Naive thymus-derived CD4-positive, alpha-beta T cell (primary cell): ENCODE results near the gene EPB41L3. TPM values are rescaled to one million over a fixed set of nuclear protein-coding genes. Genes with fewer than 3 reads are reported as not detected.

Experiments used
- ATAC-seq: fragments of 150-1000 bp; cut with Tn5 transposase; 2 replicates; pipeline ENCODE4 v1.10.0; 2021; ENCODE audit warnings: mild to moderate bottlenecking, moderate library complexity
- CTCF ChIA-PET: fragments of 350-600 bp; sonication (Branson Sonifier 250); formaldehyde crosslinking; loops from one replicate; lab custom pipeline; 2021; ENCODE audit warnings: antibody characterized with exemption; lab: Charles Lee
- POLR2A ChIA-PET: fragments of 350-600 bp; sonication (Branson Sonifier 250); formaldehyde crosslinking; loops from one replicate; lab custom pipeline; 2021; ENCODE audit warnings: antibody characterized with exemption, inconsistent platforms; lab: Charles Lee
- DNase-seq, 9 donors: peaks; one replicate each; pipeline versions ENCODE4 v3.0.0 to v3.0.0-alpha.2; 2020 to 2022; ENCODE audit warnings: mixed read lengths in 1 of 9
- H3K27ac ChIP-seq: one replicate; pipeline ENCODE4 v1.7.0; 2013; ENCODE audit warnings: mild to moderate bottlenecking, low read depth, low read length, moderate library complexity
- H3K27me3 ChIP-seq, 2 donors: one replicate each; pipeline ENCODE4 v1.7.0; 2013; ENCODE audit warnings: low read length in 2 of 2, mild to moderate bottlenecking in 2 of 2, moderate library complexity in 2 of 2; ENCODE audit not compliant: control insufficient read depth in 2 of 2, insufficient read depth in 2 of 2
- H3K36me3 ChIP-seq, 3 experiments: 1 replicate in 2 of 3; 2 replicates in 1 of 3; pipeline ENCODE4 v1.7.0; 2013; ENCODE audit warnings: low read length in 3 of 3, mild to moderate bottlenecking in 3 of 3, moderate library complexity in 1 of 3; ENCODE audit not compliant: insufficient read depth in 3 of 3, control insufficient read depth in 2 of 3
- H3K4me1 ChIP-seq, 2 donors: one replicate each; pipeline ENCODE4 v1.7.0; 2013; ENCODE audit warnings: low read length in 2 of 2, mild to moderate bottlenecking in 2 of 2, moderate library complexity in 1 of 2; ENCODE audit not compliant: control insufficient read depth in 2 of 2, insufficient read depth in 2 of 2
- H3K4me3 ChIP-seq: 2 replicates; pipeline ENCODE4 v1.7.0; 2013; ENCODE audit warnings: mild to moderate bottlenecking, low read length
- H3K9me3 ChIP-seq, 3 experiments: 1 replicate in 2 of 3; 2 replicates in 1 of 3; pipeline ENCODE4 v1.7.0; 2013; ENCODE audit warnings: low read length in 3 of 3; ENCODE audit not compliant: control insufficient read depth in 2 of 3
- H3K27ac Mint-ChIP-seq, 9 donors: one replicate each; pipeline ENCODE4 v1.8.0; 2020 to 2022; ENCODE audit warnings: mixed read lengths in 9 of 9, mild to moderate bottlenecking in 8 of 9, moderate library complexity in 5 of 9, inconsistent platforms in 2 of 9
- H3K27me3 Mint-ChIP-seq, 5 donors: one replicate each; pipeline ENCODE4 v1.8.0; 2021 to 2022; ENCODE audit warnings: mixed read lengths in 5 of 5, mild to moderate bottlenecking in 1 of 5
- H3K36me3 Mint-ChIP-seq, 5 donors: one replicate each; pipeline ENCODE4 v1.8.0; 2020 to 2022; ENCODE audit warnings: mixed read lengths in 5 of 5, mild to moderate bottlenecking in 3 of 5, inconsistent platforms in 1 of 5
- H3K4me1 Mint-ChIP-seq, 7 donors: one replicate each; pipeline ENCODE4 v1.8.0; 2020 to 2022; ENCODE audit warnings: mixed read lengths in 7 of 7, mild to moderate bottlenecking in 3 of 7, inconsistent platforms in 1 of 7
- H3K4me3 Mint-ChIP-seq, 10 donors: one replicate each; pipeline ENCODE4 v1.8.0; 2020 to 2022; ENCODE audit warnings: mild to moderate bottlenecking in 10 of 10, mixed read lengths in 10 of 10, moderate library complexity in 6 of 10, inconsistent platforms in 2 of 10
- H3K9me3 Mint-ChIP-seq, 11 donors: one replicate each; pipeline ENCODE4 v1.8.0; 2020 to 2022; ENCODE audit warnings: mixed read lengths in 11 of 11, mild to moderate bottlenecking in 4 of 11, inconsistent platforms in 1 of 11, moderate library complexity in 1 of 11
- intact Hi-C, 2 donors: fragments of 100-400 bp; cut with micrococcal nuclease; formaldehyde crosslinking; loops; one replicate each; pipeline ENCODE4 v1.15.1; 2023
- polyA plus RNA-seq, 2 donors: library from polyadenylated mRNA; unstranded; fragments of 300-500 nt; fragmentation: Illumina TruSeq; gene quantifications; one replicate each; pipeline ENCODE4 v1.2.3, GENCODE V29; 2021
- total RNA-seq, 6 experiments: library from RNA in 5 of 6; stranded (reverse) in 5 of 6; gene quantifications; 1 replicate in 5 of 6; 2 replicates in 1 of 6; pipeline ENCODE4 v1.2.3 and lab custom pipeline; 2021 to 2026

The EPB41L3 gene
- total and polyA plus RNA-seq, 7 experiments from 2014 or later = 1.5 to 35.5 (median 12.5) TPM

GRCh38 chr18:5507756-5508155 lies 36.0 kb downstream of the EPB41L3 start:
- no peak for DNase-seq
- H3K27me3 ChIP-seq = no peaks in the 10 kb centered on the region
- no peaks in the 10 kb centered on the region for H3K4me1 ChIP-seq
- peaks cover 0 to 2% (median 0%) of the 10 kb centered on the region in 11 donors for H3K9me3 Mint-ChIP-seq
- intact Hi-C loops = no loop called here
- H3K27me3 Mint-ChIP-seq = peaks cover 2 to 42% (median 14%) of the 10 kb centered on the region in 5 donors
- ChIA-PET CTCF (no interaction called here), POLR2A (no interaction called here)
- H3K36me3 ChIP-seq = no peaks in the 10 kb centered on the region
- no peak overlapping the region for H3K27ac ChIP-seq
- no peaks in the 10 kb centered on the region for H3K9me3 ChIP-seq
- H3K4me1 Mint-ChIP-seq = peaks cover 0 to 29% (median 8%) of the 10 kb centered on the region in 7 donors
- ATAC-seq = no peak
- H3K36me3 Mint-ChIP-seq = peaks cover 0 to 11% (median 0%) of the 10 kb centered on the region in 5 donors
- H3K27ac Mint-ChIP-seq = no peak overlapping the region
- H3K4me3 Mint-ChIP-seq = no peak overlapping the region
- no peak overlapping the region for H3K4me3 ChIP-seq

GRCh38 chr18:5506174-5506573 lies 37.6 kb downstream of the EPB41L3 start:
- Histone ChIP-seq H3K36me3 (no peaks in the 10 kb centered on the region), H3K4me1 (no peaks in the 10 kb centered on the region), H3K27ac (no peak overlapping the region), H3K9me3 (no peaks in the 10 kb centered on the region), H3K27me3 (no peaks in the 10 kb centered on the region), H3K4me3 (no peak overlapping the region)
- DNase-seq = no peak
- intact Hi-C loops = no loop called here
- Mint-ChIP-seq H3K27ac (no peak overlapping the region), H3K4me1 (peaks cover 0 to 28% (median 8%) of the 10 kb centered on the region in 7 donors), H3K27me3 (peaks cover 4 to 33% (median 18%) of the 10 kb centered on the region in 5 donors), H3K4me3 (no peak overlapping the region), H3K36me3 (peaks cover 0 to 11% (median 0%) of the 10 kb centered on the region in 5 donors), H3K9me3 (peaks cover 0 to 2% (median 0%) of the 10 kb centered on the region in 11 donors)
- no peak for ATAC-seq
- POLR2A ChIA-PET = no interaction called here
- CTCF ChIA-PET = no interaction called here

GRCh38 chr18:5503740-5504139 lies 40.1 kb downstream of the EPB41L3 start:
- Histone ChIP-seq H3K27ac (no peak overlapping the region), H3K9me3 (no peaks in the 10 kb centered on the region), H3K4me3 (no peak overlapping the region), H3K4me1 (no peaks in the 10 kb centered on the region), H3K36me3 (no peaks in the 10 kb centered on the region), H3K27me3 (no peaks in the 10 kb centered on the region)
- no peak overlapping the region for H3K4me3 Mint-ChIP-seq
- H3K4me1 Mint-ChIP-seq = peaks cover 0 to 23% (median 8%) of the 10 kb centered on the region in 7 donors
- intact Hi-C loops = no loop called here
- DNase-seq (no peak), ATAC-seq (no peak)
- H3K9me3 Mint-ChIP-seq = peaks cover 0 to 2% (median 0%) of the 10 kb centered on the region in 11 donors
- ChIA-PET POLR2A (no interaction called here), CTCF (no interaction called here)
- no peak overlapping the region for H3K27ac Mint-ChIP-seq
- peaks cover 4 to 30% (median 18%) of the 10 kb centered on the region in 5 donors for H3K27me3 Mint-ChIP-seq
- H3K36me3 Mint-ChIP-seq = peaks cover 0 to 11% (median 0%) of the 10 kb centered on the region in 5 donors

GRCh38 chr18:5500158-5500939 lies 43.4 kb downstream of the EPB41L3 start:
- ChIA-PET POLR2A (no interaction called here), CTCF (no interaction called here)
- DNase-seq (no peak), ATAC-seq (no peak)
- no peaks in the 10 kb centered on the region for H3K36me3 Mint-ChIP-seq
- Histone ChIP-seq H3K27ac (no peak overlapping the region), H3K9me3 (no peaks in the 10 kb centered on the region), H3K36me3 (no peaks in the 10 kb centered on the region), H3K4me1 (no peaks in the 10 kb centered on the region), H3K27me3 (no peaks in the 10 kb centered on the region), H3K4me3 (no peak overlapping the region)
- H3K9me3 Mint-ChIP-seq = no peaks in the 10 kb centered on the region
- H3K27me3 Mint-ChIP-seq = peaks cover 0 to 12% (median 8%) of the 10 kb centered on the region in 5 donors
- H3K4me3 Mint-ChIP-seq = no peak overlapping the region
- peaks cover 0 to 24% (median 1%) of the 10 kb centered on the region in 7 donors for H3K4me1 Mint-ChIP-seq
- intact Hi-C loops = no loop called here
- no peak overlapping the region for H3K27ac Mint-ChIP-seq

- ChIA-PET CTCF (no interaction called here), POLR2A (no interaction called here)
- no peak overlapping the region for H3K27ac ChIP-seq
- DNase-seq (no peak), ATAC-seq (no peak)
- peaks cover 0 to 15% (median 2%) of the 10 kb centered on the region in 7 donors for H3K4me1 Mint-ChIP-seq
- peak overlapping the region in 1 of 9 donors; percentile 19 for H3K27ac Mint-ChIP-seq
- peaks cover 0 to 11% (median 4%) of the 10 kb centered on the region in 5 donors for H3K27me3 Mint-ChIP-seq
- no peaks in the 10 kb centered on the region for H3K36me3 ChIP-seq
- H3K27me3 ChIP-seq = no peaks in the 10 kb centered on the region
- H3K4me3 ChIP-seq = no peak overlapping the region
- intact Hi-C loops = no loop called here
- no peaks in the 10 kb centered on the region for H3K9me3 ChIP-seq
- peaks cover 0 to 2% (median 0%) of the 10 kb centered on the region in 11 donors for H3K9me3 Mint-ChIP-seq
- no peaks in the 10 kb centered on the region for H3K4me1 ChIP-seq
- H3K4me3 Mint-ChIP-seq = no peak overlapping the region
- no peaks in the 10 kb centered on the region for H3K36me3 Mint-ChIP-seq
Observed at GRCh38 chr18:5498452-5498851, 45.3 kb downstream of the EPB41L3 start.

GRCh38 chr18:5496305-5496704 lies 47.5 kb downstream of the EPB41L3 start:
- POLR2A ChIA-PET = interaction anchor here (1.1 kb wide), 1 partner anchor 46 kb away, joined by 3 read pairs; no protein-coding TSS in a partner anchor
- intact Hi-C loops = no loop called here

More at GRCh38 chr18:5496305-5496704, 47.5 kb downstream of the EPB41L3 start:
- CTCF ChIA-PET = no interaction called here
- Histone ChIP-seq H3K27me3 (no peaks in the 10 kb centered on the region), H3K27ac (no peak overlapping the region), H3K4me1 (no peaks in the 10 kb centered on the region), H3K9me3 (no peaks in the 10 kb centered on the region), H3K4me3 (no peak overlapping the region), H3K36me3 (no peaks in the 10 kb centered on the region)
- Mint-ChIP-seq H3K27me3 (peaks cover 0 to 15% (median 5%) of the 10 kb centered on the region in 5 donors), H3K27ac (no peak overlapping the region), H3K9me3 (peaks cover 0 to 2% (median 0%) of the 10 kb centered on the region in 11 donors), H3K4me3 (no peak overlapping the region), H3K4me1 (peaks cover 0 to 14% (median 2%) of the 10 kb centered on the region in 7 donors), H3K36me3 (no peaks in the 10 kb centered on the region)
- ATAC-seq (no peak), DNase-seq (no peak)
